GM21737 (cell line): ENCODE results near the gene ADAMTS9.
"Not testable (repeated sequence)": the region's sequence is repeated elsewhere in the genome, so short reads cannot be mapped to it uniquely, and the experiment has no call there.

Source experiments
- ATAC-seq: cut with Tn5 transposase; IDR thresholded peaks from one replicate; pipeline ENCODE4 v1.9.1; 2021; ENCODE audit warnings: mild to moderate bottlenecking, moderate library complexity; ENCODE audit not compliant: unreplicated experiment

Gene ADAMTS9

DNA sequence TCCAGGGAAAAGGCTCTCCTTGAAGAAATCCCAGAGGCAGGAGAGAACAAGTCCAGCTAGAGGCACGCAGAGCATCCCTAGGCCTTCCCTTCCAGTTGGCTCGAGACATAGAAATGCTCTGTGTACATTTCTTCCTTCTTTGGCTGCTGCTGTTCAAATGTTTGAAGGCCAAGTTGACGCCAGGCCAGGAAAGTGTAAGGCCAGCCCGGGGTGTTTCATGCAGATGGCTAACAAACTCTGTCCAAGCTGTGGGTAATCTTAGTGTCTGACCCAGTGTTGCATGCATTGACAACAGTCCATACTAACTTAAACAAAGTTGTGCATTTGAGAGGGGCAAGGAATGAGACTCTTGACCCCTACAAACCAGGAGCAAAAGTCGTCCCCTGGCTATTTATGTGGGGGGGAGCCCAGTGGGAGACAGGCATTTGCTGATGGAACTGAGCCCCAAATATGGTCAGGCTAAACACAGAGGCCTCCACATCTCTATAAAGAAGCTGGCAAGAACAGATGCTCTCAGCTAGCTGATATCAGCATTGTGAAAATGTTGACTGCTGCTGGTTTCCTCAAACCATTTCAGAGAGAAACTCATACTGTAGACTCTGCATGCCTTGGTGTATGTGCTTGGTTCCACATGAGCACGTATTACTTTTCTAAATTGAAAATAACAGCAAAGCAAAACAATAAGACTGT is 139.5 kb downstream of the ADAMTS9 start:
- no peak for ATAC-seq

DNA sequence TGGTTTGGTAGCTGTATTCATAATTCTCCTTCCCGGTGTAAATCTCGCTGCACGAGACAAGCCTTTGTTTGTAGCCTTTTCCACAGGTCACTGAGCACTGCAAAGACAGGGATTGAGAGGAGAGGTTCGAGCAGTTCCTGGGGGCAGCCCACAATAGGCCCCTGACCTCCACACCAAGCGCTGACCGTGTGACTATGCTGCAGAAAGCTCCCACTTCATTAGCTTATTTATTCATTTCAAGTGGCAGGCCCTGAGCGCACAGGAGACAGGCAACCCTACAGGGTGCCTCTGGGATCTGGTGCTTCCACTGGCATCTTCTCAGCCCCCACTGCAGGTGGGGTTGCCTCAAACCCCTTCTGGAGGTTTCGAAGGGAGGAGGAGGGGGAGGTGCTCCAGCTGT is 140.9 kb downstream of the ADAMTS9 start:
- no peak for ATAC-seq

- not testable (repeated sequence) for ATAC-seq
Observed at GRCh38 chr3:64545239-64545638, 142.6 kb downstream of the ADAMTS9 start.

DNA sequence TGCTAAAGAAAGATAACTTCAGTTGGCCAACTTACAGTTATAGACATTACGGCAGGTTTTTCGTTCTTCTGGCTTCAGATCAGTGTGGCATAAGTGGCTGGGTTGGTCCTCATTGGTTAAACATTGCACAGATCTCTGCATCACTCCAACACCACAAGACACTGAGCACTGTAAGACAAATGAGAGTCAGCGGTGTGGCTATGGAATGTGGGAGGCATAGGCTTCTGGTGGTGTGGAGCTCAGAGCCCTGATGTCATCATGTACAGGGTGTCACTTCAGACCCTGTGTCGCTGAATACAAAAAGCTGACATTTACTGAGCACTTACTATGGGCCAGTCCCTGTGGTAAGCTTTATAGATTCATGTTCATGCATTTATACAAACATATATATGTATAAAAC is 146.0 kb downstream of the ADAMTS9 start:
- no peak for ATAC-seq

DNA sequence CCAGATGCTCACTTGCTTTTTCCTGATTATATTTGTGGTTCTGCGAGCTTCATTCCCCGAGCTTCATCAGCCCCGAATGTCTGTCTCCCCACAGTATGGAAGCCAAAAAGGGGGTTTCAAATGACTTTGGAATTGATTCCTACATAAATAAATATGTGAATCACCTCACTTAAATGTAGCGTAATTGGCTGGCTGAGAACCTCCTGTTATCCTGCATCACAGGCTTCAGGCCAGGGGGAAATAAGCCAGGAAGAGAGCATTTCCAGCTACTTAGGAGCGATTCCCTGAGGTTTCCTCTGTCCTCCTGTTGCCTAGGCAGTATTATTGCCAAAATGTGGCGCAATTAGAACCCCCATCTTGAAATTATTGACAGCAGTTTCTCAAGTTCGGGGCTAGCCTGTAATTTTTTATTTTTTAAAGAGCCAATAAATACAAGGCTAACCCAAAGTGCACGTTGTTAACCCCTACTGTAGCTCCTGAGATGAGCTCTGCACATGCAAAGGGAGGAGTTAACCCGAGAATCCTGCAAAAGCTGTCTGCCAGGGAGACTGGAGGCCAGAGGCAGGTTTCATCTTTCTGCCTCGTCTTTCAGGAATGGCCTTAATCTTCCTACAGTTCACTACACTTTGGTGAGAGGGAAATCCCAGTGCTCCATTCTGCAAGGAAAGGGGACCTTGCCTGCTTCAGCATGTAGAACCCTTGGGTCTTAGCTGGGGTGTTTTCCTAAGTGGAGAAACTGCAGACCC is 148.2 kb downstream of the ADAMTS9 start:
- no peak for ATAC-seq

DNA sequence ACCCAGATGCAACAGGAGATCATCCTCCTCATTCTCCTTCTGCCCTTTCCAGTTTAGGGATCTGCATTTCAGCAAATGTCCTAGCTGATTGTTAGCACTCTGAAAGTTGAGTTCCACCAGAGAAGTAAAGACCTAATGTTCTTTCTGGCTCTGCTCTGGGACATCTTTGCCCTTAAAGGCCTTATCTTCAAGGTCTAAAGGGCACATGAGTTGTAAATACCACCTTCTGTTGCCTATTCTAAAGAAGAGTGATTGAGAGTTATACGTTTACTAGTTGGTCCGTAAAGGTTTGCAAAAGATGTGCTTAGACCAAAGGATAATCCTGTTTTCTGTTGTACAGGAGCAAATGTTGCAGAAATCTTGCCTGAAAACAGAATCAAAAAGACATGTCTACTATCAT is 151.6 kb downstream of the ADAMTS9 start:
- ATAC-seq: no peak

DNA sequence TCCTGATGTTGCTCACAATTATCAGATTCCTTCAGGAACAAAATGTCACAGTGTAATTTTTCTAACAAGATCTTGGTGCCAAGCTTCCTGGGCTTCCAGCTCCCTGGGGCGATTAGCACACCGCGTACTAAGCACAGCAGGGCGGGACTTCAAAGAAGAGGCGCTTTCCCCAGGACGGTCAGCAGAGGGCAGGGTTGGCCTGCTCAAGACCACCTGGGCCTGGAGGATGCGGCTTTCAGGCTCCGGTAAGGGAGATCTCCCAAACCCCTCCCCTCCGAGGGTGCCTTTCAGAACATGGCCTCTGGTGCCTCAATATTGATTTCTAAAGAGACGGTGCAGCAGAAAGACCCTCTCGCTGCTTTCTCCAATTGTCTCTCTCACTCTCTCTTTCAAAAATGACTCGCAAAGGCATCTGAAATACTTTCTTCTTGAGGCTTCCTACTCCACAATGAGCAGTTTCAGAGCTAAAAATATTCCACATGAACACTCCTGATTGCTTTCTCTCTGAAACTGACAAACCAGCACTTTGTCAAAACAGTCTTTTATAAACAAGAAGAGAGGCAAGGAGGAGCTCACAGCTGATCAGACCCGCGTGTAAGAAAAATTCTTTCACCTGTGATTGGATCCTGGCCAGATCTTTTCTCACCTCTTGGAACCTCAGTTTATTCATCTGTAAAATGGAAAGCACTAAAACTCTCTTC is 154.0 kb downstream of the ADAMTS9 start:
- ATAC-seq: peak; percentile 87

DNA sequence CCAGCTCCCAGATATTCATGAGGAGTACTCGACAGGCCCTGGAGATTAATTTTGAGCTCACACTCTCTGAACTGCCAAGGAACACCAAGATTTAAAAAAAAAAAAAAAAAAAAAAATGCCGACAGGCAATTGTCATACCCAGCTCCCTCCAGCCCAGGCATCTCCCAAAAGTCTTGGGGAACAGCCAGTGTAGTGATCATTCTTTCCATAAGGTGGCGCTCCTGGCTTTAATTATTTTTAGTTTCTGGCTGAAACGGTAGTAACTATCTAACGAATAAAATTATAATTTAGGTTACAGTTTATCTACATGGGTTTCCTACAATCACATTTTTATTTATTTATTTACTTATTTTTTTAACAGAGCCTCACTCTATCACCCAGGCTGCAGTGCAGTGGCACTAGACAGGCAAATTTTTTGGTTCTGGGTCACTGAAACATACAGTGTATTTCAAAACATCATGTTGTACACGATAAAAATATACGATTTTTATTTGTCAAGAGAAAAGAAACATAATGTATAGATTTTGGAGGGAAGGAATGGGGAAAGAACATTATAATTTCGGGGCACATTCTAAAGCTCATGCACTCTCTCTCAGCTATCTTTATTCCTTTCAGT is 157.3 kb downstream of the ADAMTS9 start:
- no peak for ATAC-seq

DNA sequence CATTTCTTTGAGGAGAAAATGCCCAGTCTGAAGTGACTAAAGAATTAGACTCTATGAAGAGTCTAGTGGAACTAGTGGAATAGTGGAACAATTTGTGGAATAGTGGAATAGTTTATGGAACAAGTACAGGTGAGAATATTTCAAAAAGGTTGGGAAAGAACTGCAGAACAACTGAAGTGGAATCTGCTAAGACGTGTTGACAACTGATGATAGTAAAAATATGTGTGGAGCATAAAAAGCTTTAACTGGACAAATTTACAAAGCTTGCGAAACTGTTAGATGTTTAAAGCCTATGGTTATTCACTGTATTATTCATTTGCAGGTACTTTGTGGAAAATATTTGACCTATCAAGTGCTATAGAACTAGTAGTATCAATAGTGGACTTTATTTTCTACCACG is 164.5 kb downstream of the ADAMTS9 start:
- ATAC-seq: no peak

DNA sequence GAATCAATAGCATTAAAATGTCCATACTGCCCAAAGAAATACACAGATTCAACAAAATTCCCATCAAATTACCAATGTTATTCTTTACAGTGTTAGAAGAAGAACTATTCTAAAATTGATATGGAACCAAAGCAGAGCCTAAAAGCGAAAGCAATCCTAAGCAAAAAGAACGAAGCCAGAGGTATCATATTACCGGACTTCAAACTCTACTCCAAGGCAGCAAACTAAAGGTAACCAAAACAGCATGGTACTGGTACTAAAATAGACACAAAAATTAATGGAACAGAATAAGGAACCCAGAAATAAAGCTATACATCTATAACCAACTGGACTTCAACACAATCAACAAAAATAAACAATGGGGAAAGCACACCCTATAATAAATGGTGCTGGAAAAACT is 167.5 kb downstream of the ADAMTS9 start:
- no peak for ATAC-seq

GRCh38 chr3:64518950-64519349 is 168.8 kb downstream of the ADAMTS9 start:
- ATAC-seq: no peak

DNA sequence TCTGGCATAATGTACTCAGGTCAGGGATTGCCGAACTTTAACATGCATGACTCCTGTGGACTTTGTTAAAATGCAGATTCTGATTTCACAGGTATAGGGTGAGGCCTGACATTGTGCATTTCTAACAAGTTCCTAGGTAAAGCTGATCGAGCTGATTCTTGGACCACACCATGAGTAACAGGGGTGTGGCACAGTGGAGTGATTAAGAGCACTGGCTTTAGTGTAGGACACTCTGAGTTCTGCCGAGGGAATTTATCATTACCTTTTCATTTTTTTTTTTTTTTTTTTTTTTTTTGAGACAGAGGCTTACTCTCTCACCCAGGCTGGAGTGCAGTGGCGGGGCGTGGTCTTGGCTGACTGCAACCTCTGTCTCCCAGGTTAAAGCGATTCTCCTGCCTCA is 169.3 kb downstream of the ADAMTS9 start:
- ATAC-seq: no peak

- no peak for ATAC-seq
Observed at GRCh38 chr3:64514889-64515288, 172.9 kb downstream of the ADAMTS9 start.

GRCh38 chr3:64509206-64509605 is 178.6 kb downstream of the ADAMTS9 start:
- no peak for ATAC-seq

DNA sequence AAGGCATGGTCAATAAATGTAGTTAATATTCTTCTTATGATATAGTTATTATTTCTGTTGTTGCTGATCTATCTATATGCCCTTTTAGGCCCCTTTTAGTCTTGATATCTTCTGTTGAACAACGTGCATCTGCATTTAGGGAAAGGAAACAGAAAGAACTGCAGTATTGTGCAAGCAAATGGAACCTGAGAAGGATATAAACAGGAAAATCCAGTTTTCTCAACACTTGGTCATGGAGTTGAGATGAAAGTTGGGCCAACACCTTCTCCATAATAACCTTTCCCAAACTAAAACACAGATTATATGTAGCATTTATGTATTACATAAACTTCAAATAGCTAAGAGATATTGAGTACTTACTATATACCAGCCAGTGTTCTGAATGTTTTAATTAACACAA is 179.7 kb downstream of the ADAMTS9 start:
- ATAC-seq: no peak

GRCh38 chr3:64506255-64506654 is 181.5 kb downstream of the ADAMTS9 start:
- ATAC-seq: no peak

DNA sequence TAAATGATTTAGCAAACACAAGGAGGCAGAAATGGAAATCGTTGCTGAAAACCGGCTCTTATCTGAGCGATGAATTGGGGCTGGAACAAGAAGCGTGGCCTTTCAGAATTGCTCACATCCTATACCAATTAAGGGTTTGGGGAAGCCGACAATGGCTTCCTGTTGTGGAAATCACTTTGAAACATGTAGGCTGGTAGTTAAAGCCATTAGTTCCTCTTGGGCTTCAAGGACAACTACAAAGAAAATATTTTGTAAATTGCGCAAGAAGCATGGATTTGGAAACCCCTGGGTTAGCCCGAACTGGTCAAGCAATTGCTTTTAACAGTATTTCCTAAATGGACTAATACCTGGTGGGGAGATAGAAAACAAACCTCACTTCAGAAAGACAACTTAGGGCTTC is 182.4 kb downstream of the ADAMTS9 start:
- ATAC-seq: no peak

GRCh38 chr3:64502284-64502683 is 185.5 kb downstream of the ADAMTS9 start:
- no peak for ATAC-seq

- no peak for ATAC-seq
Observed at GRCh38 chr3:64501298-64501906, 186.4 kb downstream of the ADAMTS9 start.

DNA sequence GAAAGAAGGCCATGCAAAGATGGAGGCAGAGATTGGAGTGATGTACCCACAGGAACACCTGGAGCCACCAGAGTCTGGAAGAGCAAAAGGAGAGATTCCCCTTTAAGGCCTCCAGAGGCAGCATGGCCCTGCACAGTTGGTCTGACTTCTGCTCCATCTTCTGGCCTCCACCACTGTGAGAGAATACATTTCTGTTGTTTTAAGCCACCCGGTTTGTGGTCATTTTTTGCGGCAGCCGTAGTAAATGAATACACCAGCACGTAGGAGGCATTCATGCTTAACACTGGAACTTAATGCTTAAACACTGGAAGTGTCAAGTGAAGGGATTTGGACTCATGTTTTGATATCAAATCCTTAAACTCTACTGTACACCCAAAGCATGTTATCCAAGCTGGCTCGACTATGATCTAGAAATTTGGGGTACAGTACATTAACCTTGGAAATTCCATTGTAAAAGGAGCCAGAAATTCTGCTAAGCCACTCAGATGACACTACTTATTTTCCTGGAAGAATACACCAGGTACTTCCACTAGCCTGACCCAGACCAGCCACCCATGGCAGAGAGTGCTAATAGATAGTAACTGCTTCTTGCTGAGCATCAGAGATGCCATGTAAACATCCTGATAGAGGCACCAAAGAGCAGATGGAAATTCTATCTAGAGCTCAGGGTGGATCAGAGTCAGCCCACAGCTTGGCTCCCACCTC is 190.9 kb downstream of the ADAMTS9 start:
- no peak for ATAC-seq
